Liver (tissue), 9 donors: ENCODE data around the gene ANKRD53. TPM values are rescaled to one million over a fixed set of nuclear protein-coding genes. Genes with fewer than 3 reads are reported as not detected.

Experiments
- DNase-seq: peaks from one replicate; pipeline ENCODE4 v3.0.0-alpha.2; 2017; ENCODE audit warnings: low spot score
- H3K27ac ChIP-seq, 2 donors: one replicate each; pipeline ENCODE4 v1.7.0; 2013; ENCODE audit warnings: inconsistent platforms in 2 of 2, low read length in 2 of 2, control low read depth in 1 of 2, low read depth in 1 of 2, mild to moderate bottlenecking in 1 of 2
- H3K27me3 ChIP-seq, 4 donors: one replicate each; pipeline versions ENCODE4 v1.6.1 to v1.7.0; 2013; ENCODE audit warnings: low read length in 3 of 4, inconsistent platforms in 1 of 4, mild to moderate bottlenecking in 1 of 4, moderate library complexity in 1 of 4; ENCODE audit not compliant: control insufficient read depth in 4 of 4, insufficient read depth in 4 of 4
- H3K36me3 ChIP-seq, 4 donors: one replicate each; pipeline versions ENCODE4 v1.6.1 to v1.7.0; 2013; ENCODE audit warnings: low read length in 3 of 4, mild to moderate bottlenecking in 3 of 4, low read depth in 1 of 4, moderate library complexity in 1 of 4; ENCODE audit not compliant: control insufficient read depth in 4 of 4, insufficient read depth in 3 of 4
- H3K4me1 ChIP-seq, 4 donors: one replicate each; pipeline versions ENCODE4 v1.6.1 to v1.7.0; 2013; ENCODE audit warnings: low read length in 3 of 4, mild to moderate bottlenecking in 3 of 4, moderate library complexity in 1 of 4; ENCODE audit not compliant: control insufficient read depth in 4 of 4, insufficient read depth in 4 of 4
- H3K4me3 ChIP-seq, 3 donors: one replicate each; pipeline versions ENCODE4 v1.6.1 to v1.7.0; 2013; ENCODE audit warnings: low read length in 3 of 3, control low read depth in 1 of 3, low read depth in 1 of 3, mild to moderate bottlenecking in 1 of 3
- H3K9ac ChIP-seq, 2 donors: one replicate each; pipeline ENCODE4 v1.7.0; 2013; ENCODE audit warnings: low read length in 2 of 2, mild to moderate bottlenecking in 2 of 2, moderate library complexity in 2 of 2, control low read depth in 1 of 2, low read depth in 1 of 2
- H3K9me3 ChIP-seq, 4 donors: one replicate each; pipeline versions ENCODE4 v1.6.1 to v1.7.0; 2013; ENCODE audit warnings: low read length in 3 of 4; ENCODE audit not compliant: control insufficient read depth in 4 of 4
- ATF3 ChIP-seq: IDR thresholded peaks from 2 replicates; pipeline ENCODE4 v1.6.1; 2016; ENCODE audit warnings: antibody characterized with exemption
- CTCF ChIP-seq: fragments of 150-350 bp; IDR thresholded peaks from 2 replicates; pipeline ENCODE4 v1.5.1; 2017; ENCODE audit warnings: improper control_type of control experiment, low read depth, low read length; ENCODE audit not compliant: missing input control
- EGR1 ChIP-seq, 2 donors: IDR thresholded peaks; 2 replicates each; pipeline ENCODE4 v1.6.1; 2016 to 2018; ENCODE audit warnings: antibody characterized with exemption in 2 of 2, low read depth in 2 of 2
- FOXA1 ChIP-seq: IDR thresholded peaks from 2 replicates; pipeline ENCODE4 v1.6.1; 2016; ENCODE audit warnings: antibody characterized with exemption
- FOXA2 ChIP-seq: IDR thresholded peaks from 2 replicates; pipeline ENCODE4 v1.6.1; 2016; ENCODE audit warnings: antibody characterized with exemption
- GABPA ChIP-seq, 2 donors: IDR thresholded peaks in 1 of 2; conservative IDR thresholded peaks in 1 of 2; 2 replicates each; pipeline ENCODE4 v1.6.1; 2016; ENCODE audit warnings: antibody characterized with exemption in 2 of 2, mild to moderate bottlenecking in 1 of 2, moderate library complexity in 1 of 2
- HNF4A ChIP-seq, 2 donors: conservative IDR thresholded peaks; 2 replicates each; pipeline ENCODE4 v1.6.1; 2016; ENCODE audit warnings: antibody characterized with exemption in 2 of 2, mild to moderate bottlenecking in 2 of 2
- HNF4G ChIP-seq: IDR thresholded peaks from 2 replicates; pipeline ENCODE4 v1.6.1; 2016; ENCODE audit warnings: antibody characterized with exemption
- JUND ChIP-seq, 2 donors: IDR thresholded peaks; 2 replicates each; pipeline ENCODE4 v1.6.1; 2016; ENCODE audit warnings: antibody characterized with exemption in 2 of 2
- MAX ChIP-seq: IDR thresholded peaks from 2 replicates; pipeline ENCODE4 v1.6.1; 2016; ENCODE audit warnings: antibody characterized with exemption
- NR2F2 ChIP-seq: IDR thresholded peaks from 2 replicates; pipeline ENCODE4 v1.6.1; 2016; ENCODE audit warnings: antibody characterized with exemption
- RAD21 ChIP-seq, 2 donors: IDR thresholded peaks; 2 replicates each; pipeline ENCODE4 v1.6.1; 2016; ENCODE audit warnings: antibody characterized with exemption in 2 of 2, mild to moderate bottlenecking in 2 of 2
- REST ChIP-seq: IDR thresholded peaks from 2 replicates; pipeline ENCODE4 v1.6.1; 2016; ENCODE audit warnings: antibody characterized with exemption, mild to moderate bottlenecking
- RXRA ChIP-seq, 2 donors: IDR thresholded peaks; 2 replicates each; pipeline ENCODE4 v1.6.1; 2017 to 2018; ENCODE audit warnings: antibody characterized with exemption in 2 of 2, mild to moderate bottlenecking in 1 of 2
- SP1 ChIP-seq: IDR thresholded peaks from 2 replicates; pipeline ENCODE4 v1.6.1; 2018; ENCODE audit warnings: antibody characterized with exemption, mild to moderate bottlenecking
- TAF1 ChIP-seq: conservative IDR thresholded peaks from 2 replicates; pipeline ENCODE4 v1.6.1; 2016; ENCODE audit warnings: antibody characterized with exemption, mild to moderate bottlenecking
- YY1 ChIP-seq: IDR thresholded peaks from 2 replicates; pipeline ENCODE4 v1.6.1; 2016; ENCODE audit warnings: antibody characterized with exemption, mild to moderate bottlenecking
- ZBTB33 ChIP-seq: IDR thresholded peaks from 2 replicates; pipeline ENCODE4 v1.6.1; 2016; ENCODE audit warnings: antibody characterized with exemption
- WGBS: extraction: QIAGEN DNeasy Blood & Tissue Kit; methylation state at CpG from one replicate; pipeline ENCODE4 v1.1.7; 2013; 5-methylcytosine and 5-hydroxymethylcytosine counted together
- polyA plus RNA-seq, 2 donors: library from polyadenylated mRNA; stranded (reverse) in 1 of 2; unstranded in 1 of 2; fragments of 200-250 nt in 1 of 2; fragments of >200 nt in 1 of 2; fragmentation: Nextera tagmentation in 1 of 2; extraction: Ambion mirVana in 1 of 2; gene quantifications; one replicate each; pipeline versions ENCODE4 v1.2.1 to v1.2.3, GENCODE V29; 2013 to 2015
- total RNA-seq, 2 donors: library from RNA; depleted of rRNA; stranded (reverse); fragments of >200 nt; gene quantifications; one replicate each; pipeline ENCODE4 v1.2.3, GENCODE V29; 2014
- donor health status: healthy.
- donor health status: healthy.
- donor health status: healthy.
- donor health status: healthy.
- donor health status: healthy.

The ANKRD53 gene
- total and polyA plus RNA-seq, 4 donors: 0.29 to 0.50 (median 0.39) TPM

GRCh38 chr2:70959271-70959761 lies 19.1 kb upstream of the ANKRD53 start (continued):
- TF ChIP-seq CTCF (no peak), YY1 (no peak), JUND (IDR thresholded peaks at IDR 0.05) (no peak), FOXA2 (no peak), TAF1 (no peak), FOXA1 (no peak), MAX (no peak), HNF4A (conservative IDR thresholded peaks at IDR 0.05) (no peak), GABPA (IDR thresholded peaks at IDR 0.05 in 1 of 2, conservative IDR thresholded peaks at IDR 0.05 in 1 of 2) (no peak), SP1 (no peak), RAD21 (IDR thresholded peaks at IDR 0.05) (no peak)

- no peaks in the 10 kb centered on the region for H3K9me3 ChIP-seq
- peaks cover 0 to 7% (median 4%) of the 10 kb centered on the region in 4 donors for H3K4me1 ChIP-seq
- no peak for DNase-seq
- TF ChIP-seq EGR1 (IDR thresholded peaks at IDR 0.05; ENCODE audit: low read depth in 2 of 2) (no peak), ATF3 (no peak), RAD21 (IDR thresholded peaks at IDR 0.05) (no peak), RXRA (IDR thresholded peaks at IDR 0.05) (no peak), HNF4G (no peak), GABPA (IDR thresholded peaks at IDR 0.05 in 1 of 2, conservative IDR thresholded peaks at IDR 0.05 in 1 of 2) (no peak), YY1 (no peak), HNF4A (conservative IDR thresholded peaks at IDR 0.05) (no peak), NR2F2 (no peak), JUND (IDR thresholded peaks at IDR 0.05) (no peak), ZBTB33 (no peak), REST (no peak), TAF1 (no peak), MAX (no peak), SP1 (no peak), FOXA1 (no peak)
- WGBS: 87% methylated on average over 17 of the region's 17 CpGs
- H3K36me3 ChIP-seq: no peaks in the 10 kb centered on the region
- H3K9ac ChIP-seq: no peak overlapping the region
- H3K27ac ChIP-seq: no peak overlapping the region
- H3K27me3 ChIP-seq: peaks cover 0 to 11% (median 5%) of the 10 kb centered on the region in 4 donors
- no peak overlapping the region for H3K4me3 ChIP-seq
Observed at GRCh38 chr2:70959851-70960832, 18.3 kb upstream of the ANKRD53 start.
